ENCODE results near the gene PUDP.

- no peak for TF ChIP-seq TAF1 (IDR thresholded peaks at IDR 0.05; ENCODE audit: borderline replicate concordance, low read depth, low read length)
- no peak for TF ChIP-seq POLR2A (IDR thresholded peaks at IDR 0.05; ENCODE audit: low read depth, low read length)
- no peak for TF ChIP-seq POLR2AphosphoS5 (IDR thresholded peaks at IDR 0.05; ENCODE audit: low read depth, low read length)
Observed at GRCh38 chrX:7047951-7048350, 100.0 kb downstream of the PUDP start.

All from GM12892 (cell line).